ENCODE results near the gene ZSCAN10. TPM values are rescaled to one million over a fixed set of nuclear protein-coding genes. Genes with fewer than 3 reads are reported as not detected.

ZSCAN10 gene
- total and polyA plus RNA-seq, 2 of the 13 experiments (the other 11 are each of a cell fraction or from before 2014, with no cell fraction given), result not detected

DNA sequence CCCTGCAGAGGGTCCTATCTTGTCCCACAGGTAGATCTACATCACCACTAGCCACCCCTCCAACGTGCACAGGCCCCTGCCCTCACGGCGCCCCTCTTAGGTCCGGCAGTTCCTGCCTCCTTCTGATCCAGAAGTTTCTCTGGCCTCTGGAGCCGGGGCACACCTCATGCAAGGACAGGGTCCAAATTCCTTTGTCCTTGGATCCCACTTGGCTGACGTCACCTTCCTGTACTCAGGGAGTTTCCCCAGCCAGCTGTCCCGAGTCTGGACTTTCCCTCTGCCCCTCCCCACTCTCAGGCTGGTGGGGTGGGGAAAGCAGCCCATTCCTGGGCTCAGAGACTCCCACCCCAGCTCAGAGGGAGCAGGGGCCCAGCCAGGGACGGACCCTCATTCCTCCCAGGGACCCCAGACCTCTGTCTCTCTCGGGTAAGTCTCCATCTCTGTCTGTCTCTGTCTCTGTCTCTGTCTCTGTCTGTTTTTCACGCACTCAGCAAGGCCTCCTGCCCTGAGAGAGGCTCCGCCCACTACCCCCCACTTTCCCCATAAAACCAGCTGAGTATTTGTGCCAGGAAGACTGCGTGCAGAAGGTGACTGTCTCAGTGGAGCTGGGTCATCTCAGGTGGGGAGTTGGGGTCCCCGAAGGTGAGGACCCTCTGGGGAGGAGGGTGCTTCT lies 33.9 kb downstream of the ZSCAN10 start, which contains the start of gene IL32 (continued):
- TF ChIP-seq ZNF558 (CRISPR knock-in tag; IDR thresholded peaks at IDR 0.05; ENCODE audit: borderline replicate concordance), result 0 out of 2 replicates have a peak, but pooled peaks have one; percentile 39
- TF ChIP-seq ZBTB38 (CRISPR knock-in tag; IDR thresholded peaks at IDR 0.05), result 0 out of 2 replicates have a peak, but pooled peaks have one; percentile 41
- peak; percentile 73 for TF ChIP-seq ATF1 (CRISPR knock-in tag; IDR thresholded peaks at IDR 0.05)
- peak; percentile 50; the same call in 1 of the 2 replicates for TF ChIP-seq ARNTL (CRISPR knock-in tag; IDR thresholded peaks at IDR 0.05)
- TF ChIP-seq ZNF724P (CRISPR knock-in tag; IDR thresholded peaks at IDR 0.05; ENCODE audit: borderline replicate concordance), result no peak; the same call in 1 of the 2 replicates
- TF ChIP-seq RFX1 (IDR thresholded peaks at IDR 0.05), result no peak
- TF ChIP-seq RAD51 (IDR thresholded peaks at IDR 0.05; ENCODE audit: borderline replicate concordance), result no peak
- TF ChIP-seq KDM3A (CRISPR knock-in tag; IDR thresholded peaks at IDR 0.05; ENCODE audit: low read depth), result 0 out of 2 replicates have a peak, but pooled peaks have one; percentile 48
- no peak for TF ChIP-seq NFIC (IDR thresholded peaks at IDR 0.05; ENCODE audit: low read length)
- TF ChIP-seq, protein P1, sequence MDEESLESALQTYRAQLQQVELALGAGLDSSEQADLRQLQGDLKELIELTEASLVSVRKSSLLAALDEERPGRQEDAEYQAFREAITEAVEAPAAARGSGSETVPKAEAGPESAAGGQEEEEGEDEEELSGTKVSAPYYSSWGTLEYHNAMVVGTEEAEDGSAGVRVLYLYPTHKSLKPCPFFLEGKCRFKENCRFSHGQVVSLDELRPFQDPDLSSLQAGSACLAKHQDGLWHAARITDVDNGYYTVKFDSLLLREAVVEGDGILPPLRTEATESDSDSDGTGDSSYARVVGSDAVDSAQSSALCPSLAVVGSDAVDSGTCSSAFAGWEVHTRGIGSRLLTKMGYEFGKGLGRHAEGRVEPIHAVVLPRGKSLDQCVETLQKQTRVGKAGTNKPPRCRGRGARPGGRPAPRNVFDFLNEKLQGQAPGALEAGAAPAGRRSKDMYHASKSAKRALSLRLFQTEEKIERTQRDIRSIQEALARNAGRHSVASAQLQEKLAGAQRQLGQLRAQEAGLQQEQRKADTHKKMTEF (CRISPR knock-in tag; IDR thresholded peaks at IDR 0.05), result peak; percentile 66
- peak; percentile 73 for TF ChIP-seq ZBTB7B (CRISPR knock-in tag; IDR thresholded peaks at IDR 0.05)
- TF ChIP-seq, protein P2, sequence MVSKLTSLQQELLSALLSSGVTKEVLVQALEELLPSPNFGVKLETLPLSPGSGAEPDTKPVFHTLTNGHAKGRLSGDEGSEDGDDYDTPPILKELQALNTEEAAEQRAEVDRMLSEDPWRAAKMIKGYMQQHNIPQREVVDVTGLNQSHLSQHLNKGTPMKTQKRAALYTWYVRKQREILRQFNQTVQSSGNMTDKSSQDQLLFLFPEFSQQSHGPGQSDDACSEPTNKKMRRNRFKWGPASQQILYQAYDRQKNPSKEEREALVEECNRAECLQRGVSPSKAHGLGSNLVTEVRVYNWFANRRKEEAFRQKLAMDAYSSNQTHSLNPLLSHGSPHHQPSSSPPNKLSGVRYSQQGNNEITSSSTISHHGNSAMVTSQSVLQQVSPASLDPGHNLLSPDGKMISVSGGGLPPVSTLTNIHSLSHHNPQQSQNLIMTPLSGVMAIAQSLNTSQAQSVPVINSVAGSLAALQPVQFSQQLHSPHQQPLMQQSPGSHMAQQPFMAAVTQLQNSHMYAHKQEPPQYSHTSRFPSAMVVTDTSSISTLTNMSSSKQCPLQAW (CRISPR knock-in tag; IDR thresholded peaks at IDR 0.05), result peak; percentile 74; the same call in 1 of the 2 replicates
- TF ChIP-seq, protein P3, sequence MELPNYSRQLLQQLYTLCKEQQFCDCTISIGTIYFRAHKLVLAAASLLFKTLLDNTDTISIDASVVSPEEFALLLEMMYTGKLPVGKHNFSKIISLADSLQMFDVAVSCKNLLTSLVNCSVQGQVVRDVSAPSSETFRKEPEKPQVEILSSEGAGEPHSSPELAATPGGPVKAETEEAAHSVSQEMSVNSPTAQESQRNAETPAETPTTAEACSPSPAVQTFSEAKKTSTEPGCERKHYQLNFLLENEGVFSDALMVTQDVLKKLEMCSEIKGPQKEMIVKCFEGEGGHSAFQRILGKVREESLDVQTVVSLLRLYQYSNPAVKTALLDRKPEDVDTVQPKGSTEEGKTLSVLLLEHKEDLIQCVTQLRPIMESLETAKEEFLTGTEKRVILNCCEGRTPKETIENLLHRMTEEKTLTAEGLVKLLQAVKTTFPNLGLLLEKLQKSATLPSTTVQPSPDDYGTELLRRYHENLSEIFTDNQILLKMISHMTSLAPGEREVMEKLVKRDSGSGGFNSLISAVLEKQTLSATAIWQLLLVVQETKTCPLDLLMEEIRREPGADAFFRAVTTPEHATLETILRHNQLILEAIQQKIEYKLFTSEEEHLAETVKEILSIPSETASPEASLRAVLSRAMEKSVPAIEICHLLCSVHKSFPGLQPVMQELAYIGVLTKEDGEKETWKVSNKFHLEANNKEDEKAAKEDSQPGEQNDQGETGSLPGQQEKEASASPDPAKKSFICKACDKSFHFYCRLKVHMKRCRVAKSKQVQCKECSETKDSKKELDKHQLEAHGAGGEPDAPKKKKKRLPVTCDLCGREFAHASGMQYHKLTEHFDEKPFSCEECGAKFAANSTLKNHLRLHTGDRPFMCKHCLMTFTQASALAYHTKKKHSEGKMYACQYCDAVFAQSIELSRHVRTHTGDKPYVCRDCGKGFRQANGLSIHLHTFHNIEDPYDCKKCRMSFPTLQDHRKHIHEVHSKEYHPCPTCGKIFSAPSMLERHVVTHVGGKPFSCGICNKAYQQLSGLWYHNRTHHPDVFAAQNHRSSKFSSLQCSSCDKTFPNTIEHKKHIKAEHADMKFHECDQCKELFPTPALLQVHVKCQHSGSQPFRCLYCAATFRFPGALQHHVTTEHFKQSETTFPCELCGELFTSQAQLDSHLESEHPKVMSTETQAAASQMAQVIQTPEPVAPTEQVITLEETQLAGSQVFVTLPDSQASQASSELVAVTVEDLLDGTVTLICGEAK (IDR thresholded peaks at IDR 0.05), result no peak
- TF ChIP-seq, protein P3 (CRISPR knock-in tag; IDR thresholded peaks at IDR 0.05), result peak; percentile 47; the same call in 1 of the 2 replicates
